ENCODE data around the gene AGAP1.

Gene AGAP1

DNA sequence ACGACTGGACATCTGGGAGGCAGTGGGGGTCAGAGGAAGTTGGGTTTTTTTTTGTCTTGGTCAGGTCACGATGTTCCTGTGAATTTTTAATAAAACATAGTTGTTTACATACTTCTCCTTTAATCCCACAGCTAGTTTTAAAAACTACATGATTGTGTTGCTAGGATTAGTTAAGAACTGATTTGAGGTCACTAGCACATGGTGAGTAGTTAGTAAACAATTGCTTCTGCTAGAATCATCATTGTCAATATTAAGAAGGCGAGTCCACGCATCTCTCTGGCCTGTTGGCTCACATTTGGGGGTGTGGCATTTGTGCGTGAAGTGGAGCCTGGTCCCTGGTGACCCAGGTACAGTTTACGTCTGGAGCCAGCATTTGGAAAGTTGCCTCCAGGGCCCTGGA lies 59.4 kb downstream of the AGAP1 start:
- no peak for DNase-seq

DNA sequence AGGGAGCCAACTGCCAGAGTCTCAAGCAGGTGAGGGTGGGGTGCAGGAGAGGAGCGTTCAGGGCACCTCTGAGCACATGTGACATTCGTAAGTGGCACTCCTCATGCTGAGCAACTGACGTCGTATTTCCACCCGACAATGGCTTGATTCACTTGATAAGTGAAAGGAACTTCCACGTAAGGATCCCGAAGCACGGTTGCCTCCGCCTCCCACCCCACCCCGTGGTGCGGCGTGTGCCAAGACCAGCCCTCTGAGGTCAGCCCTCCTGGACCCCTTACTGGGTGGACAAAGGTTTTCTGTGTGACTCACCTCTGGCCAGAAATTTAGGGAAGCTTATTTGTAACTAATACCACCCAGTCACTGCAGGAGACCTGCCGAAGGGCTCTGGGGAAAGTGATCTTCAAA lies 59.9 kb downstream of the AGAP1 start:
- no peak for DNase-seq

DNA sequence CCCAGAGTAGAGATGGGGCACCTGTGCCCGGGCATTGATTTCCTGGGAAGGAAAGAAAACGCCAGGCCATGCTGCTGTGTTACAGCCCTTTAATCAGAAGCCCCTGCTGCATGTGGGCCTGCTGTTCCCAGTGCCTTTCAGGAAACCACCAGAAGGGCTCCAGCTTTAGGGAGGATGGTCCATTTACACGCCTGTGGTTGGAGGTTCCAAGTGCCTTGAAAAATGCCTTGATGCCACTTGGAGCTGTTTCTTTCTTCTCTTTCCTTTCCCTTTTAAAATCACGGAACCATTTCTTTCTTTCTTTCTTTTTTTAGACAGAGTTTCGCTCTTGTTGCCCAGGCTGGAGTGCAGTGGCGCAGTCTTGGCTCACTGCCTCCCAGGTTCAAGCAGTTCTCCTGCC lies 60.5 kb downstream of the AGAP1 start:
- no peak for DNase-seq

DNA sequence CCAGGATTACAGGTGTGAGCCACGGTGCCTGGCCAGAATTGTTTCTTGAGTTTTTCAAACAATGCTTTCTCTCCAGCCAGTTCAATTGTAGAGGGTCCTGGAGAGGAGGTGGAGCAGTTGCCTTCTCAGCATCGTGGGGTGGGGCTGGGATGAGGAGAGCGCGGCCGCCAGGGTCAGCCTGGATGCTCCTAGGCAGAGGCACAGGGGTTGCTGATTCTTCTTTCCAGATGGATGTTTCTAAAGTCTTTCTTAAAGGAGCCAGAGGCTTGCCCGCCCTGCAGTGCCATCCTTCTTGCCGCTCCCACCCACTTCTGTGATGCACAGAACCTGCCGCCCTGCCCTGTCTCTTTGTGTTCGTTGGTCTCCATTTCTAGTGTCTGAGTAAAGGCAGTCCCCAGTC lies 61.1 kb downstream of the AGAP1 start:
- DNase-seq: no peak

DNA sequence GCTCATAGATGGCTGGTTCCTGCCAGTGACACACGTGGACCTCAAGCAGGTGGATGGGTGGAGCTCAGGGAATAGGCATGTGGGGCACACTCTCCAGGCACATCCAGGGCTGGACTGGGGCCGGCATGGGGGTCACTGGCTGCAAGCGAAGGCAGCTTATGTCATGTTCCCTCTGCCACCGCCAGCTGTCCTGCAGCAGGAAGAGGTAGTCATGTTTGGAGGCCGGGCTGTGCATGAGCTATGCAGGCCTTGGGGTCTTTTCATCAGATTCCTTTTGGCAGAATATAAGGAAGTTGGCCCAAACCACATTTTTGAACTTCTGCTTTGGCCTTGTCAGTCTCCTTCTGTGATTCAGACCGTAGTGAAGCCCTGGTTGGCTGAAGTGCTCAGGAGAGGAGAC lies 61.5 kb downstream of the AGAP1 start:
- no peak for DNase-seq

DNA sequence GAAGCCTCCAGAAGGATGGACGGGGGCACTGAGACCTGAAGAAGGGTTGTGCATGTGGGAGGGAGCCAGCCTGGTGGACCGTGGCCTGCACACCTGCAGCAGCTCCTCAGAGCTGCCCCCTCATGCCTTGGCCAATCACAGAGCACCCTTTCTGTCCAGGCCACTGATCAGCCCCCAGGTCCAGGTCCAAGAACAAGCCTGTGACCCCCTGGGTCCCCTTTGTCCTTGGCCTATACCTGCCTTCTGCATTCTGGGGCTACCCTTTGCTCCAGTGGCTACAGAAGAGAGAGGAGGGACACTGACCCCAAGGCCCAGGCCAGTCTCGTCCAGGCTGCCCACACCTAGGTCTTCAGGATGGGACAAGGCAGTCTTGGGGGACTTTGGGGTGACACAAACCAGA lies 62.2 kb downstream of the AGAP1 start:
- DNase-seq: no peak

DNA sequence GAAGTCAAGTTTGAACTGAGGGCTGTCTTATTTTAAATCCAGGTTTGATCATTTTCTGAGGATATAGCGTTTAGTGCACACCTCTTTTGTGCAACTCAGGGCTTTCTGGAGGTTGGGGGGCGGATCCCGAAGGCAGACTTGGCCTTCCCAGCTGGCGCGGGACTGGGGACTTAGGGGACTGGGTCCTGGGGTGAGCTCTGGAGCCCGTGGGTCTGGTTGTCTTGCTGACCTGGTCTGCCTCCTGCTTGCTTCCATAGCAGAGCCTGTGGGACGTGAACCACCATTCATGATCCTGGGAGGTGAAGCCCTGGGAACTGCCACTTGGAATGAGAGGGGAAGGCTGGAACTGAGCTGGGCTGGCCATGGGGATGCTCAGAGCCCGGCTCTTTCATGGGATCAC lies 63.1 kb downstream of the AGAP1 start:
- DNase-seq: no peak

DNA sequence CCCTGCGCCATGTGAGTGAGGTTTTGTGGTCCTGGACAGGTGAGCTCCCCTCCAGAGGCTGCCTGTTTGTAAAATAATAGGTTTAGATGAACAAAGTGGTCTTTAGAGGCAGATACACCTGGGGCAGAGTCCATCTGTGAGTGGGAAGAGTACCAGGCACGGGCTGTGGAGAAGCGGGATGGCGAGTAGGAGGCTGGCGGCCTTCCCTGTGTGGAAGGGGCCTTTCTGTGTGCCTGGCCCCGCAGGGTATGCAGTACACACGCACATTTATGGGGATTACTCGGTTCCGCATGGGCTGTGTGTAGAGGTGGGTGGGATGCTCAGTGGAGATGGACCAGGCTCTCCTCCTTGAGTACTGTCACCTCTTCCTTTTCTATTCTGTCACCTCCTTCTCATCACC lies 64.1 kb downstream of the AGAP1 start:
- DNase-seq: no peak

DNA sequence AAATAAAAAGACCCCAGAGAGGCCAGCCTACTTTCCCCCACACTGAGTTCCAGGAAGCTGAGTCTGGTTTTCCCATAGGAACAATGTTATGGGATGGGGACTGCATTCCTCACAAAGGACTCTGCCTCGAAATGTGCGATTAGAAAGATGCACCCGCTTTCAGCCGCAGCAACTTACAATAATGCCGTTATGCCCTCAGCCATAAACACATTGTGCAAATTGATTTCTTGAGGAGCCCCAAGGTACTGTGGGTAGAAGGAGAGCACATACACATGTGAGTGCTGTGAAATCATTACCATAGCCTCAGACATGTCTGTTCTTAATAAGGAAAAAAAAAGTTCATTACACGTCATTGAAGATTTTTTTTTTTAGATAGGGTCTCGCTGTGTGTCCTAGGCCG lies 64.7 kb downstream of the AGAP1 start:
- no peak for DNase-seq

DNA sequence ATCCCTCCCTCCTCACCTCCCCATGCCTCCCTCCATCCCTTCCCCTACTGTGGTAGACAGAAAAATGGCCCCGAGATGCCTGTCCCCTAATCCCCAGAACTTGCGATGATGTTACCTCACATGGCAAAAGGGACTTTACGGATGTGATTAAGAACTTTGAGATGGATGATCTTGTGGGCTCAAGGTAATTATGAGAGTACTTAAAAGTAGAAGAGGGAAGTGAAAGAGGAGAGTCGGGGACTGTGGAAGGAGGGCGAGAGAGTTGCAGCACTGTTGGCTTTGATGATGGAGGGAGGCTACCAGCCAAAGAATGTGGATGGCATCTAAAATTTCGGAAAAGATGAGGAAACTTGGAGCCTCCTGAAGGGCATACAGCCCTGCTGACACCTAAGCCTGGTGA lies 66.5 kb downstream of the AGAP1 start:
- DNase-seq: no peak

DNA sequence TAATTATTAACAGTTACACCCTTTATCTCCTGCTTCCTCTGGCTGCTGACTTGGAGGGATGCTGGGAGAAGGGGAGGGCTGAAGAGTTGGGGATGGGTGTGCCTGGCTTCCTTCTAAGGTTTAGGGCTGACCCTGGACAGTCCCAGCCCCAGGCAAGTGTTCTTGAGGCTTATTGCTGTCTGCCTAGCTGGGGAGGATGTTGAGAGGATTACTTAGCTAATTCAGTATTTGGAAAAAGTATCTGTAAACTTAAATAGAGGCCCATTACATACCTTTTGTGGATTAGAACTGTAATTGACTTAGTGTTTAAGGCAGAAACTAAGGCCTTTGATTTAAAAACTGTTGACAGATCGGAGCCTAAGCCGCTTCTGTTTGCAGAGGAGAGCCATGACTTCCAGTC lies 67.6 kb downstream of the AGAP1 start:
- DNase-seq: no peak

DNA sequence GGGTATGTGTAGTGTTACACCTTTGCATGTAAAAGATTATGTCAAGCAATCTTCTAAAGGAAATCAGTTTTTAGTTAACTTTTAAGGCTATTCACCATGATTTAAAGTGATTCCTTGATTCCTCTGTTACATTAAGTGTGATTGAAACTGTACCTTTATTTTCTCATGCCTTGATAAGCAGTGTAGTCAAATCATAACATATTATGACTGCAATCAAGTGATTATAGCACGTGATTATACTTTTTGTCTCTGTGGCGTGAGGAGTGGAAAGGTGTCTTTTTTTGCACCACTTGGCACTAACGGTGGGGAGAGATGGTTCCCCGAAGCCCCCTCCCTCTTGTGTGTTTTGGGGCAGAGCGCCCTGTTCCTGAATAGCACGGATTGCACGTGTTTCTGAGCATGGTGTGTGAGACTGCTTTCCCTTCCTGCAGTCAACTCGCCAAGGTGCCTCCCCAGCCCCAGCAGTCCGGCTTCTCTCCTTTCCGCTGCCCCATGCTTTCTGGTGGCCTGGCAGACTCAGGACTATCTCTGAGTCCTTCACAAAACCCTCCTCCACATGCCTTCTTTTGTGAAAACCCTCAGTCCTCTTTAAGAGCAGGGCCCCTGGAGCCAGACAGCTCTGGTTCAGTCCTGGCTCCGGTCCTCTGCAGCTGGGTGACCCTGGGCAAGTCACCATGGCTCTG lies 68.4 kb downstream of the AGAP1 start:
- DNase-seq: no peak

DNA sequence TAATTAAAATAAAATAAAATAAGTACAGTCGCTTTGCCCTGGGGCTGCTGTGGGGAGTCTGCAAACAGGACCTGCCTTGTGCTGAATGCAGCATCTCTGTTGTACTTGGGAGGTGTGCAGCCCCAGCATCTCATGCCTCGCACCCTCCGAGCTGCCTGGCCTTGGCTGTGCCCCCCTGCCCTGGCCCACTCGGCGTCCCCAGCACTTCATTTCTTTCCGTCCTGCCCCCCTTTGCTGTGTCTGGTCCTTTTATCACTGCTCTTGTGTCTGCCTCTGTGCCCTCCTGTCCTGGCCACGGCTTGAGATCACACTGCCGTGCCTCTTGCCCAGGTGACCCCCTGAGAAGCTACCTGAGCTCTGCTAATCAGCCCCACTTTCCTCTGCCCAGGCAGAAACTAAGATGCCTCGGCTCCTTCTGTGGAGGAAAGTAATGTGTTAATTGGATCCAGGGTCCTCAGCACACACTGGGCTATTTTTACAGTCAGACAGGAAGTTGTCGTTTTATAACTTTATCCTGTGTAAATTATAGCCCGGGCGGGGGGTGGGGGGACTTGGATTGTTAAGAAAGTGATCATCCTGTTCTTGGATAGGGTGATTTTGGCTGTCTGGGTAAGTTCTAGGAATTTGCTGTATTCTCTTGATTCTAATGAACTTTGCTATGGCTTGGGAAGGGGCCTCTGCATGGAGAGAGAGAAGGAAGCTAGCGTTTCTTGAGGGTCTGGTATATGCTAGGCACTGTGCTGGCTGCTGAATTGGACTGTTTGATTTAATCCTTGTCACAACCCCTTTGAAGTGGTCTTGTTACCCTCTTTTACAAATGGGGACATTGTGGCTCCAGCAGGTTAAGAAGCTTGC lies 69.4 kb downstream of the AGAP1 start:
- no peak for DNase-seq

DNA sequence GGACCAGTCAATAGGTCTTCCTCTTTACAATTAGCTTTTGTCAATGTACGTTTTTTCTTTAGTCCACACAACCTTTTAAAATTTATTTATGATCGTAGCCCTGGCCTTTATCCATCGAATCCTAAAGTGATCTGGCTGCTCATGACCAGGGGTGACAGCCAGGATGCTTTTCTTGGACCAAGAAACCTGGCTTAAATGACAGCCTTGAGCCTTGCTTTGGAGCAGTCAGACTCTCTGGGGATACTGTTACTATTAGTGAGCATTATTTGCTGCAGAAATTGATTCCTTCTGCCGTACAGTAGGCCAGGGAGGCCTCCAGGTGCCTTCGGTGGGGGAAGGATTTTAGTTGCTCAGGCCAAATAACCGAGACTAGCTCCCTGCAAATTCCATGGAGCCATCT lies 70.2 kb downstream of the AGAP1 start:
- DNase-seq: no peak

DNA sequence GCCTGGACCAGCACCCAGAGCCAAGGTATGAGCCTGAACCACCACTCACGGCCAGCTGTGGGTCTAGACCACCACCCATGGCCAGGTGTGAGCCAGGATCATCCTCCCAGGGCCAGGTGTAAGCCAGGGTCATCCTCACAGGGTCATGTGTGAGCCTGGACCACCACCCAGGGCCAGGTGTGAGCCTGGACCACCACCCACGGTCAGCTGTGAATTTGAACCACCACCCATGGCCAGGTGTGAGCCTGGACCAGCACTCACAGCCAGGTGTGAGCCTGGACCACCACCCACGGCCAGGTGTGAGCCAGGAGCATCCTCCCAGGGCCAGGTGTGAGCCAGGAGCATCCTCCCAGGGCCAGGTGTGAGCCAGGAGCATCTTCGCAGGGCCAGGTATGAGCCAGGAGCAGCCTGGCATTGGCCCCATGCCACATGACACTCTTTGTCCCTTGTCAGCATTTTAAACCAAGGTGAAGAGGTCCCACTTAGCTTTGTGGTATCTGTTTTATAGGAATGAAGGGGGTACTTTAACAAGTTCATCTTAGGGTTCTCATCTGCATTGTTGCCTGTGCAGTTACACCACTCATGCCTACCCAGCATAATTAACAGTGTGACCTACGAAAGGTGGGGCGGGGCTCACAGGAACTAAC lies 71.2 kb downstream of the AGAP1 start:
- no peak for DNase-seq

DNA sequence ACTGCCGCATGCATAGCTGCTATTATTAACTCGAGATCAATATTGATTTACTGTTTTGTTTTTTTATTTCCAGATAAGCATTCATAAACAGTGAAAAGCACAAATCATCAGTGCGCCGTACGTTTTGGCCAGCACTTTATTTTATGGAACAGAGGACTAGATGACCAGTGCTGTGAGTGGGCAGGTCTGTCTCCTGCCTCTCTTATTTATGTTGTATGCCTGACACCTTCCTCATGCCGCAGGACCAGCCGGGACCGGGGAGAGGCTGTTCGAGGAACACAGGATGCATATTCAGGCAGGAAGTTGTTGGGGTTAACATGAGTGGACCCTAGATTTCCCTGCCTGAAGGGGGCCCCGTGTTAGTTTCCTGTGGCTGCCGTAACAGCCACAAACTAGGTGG lies 72.6 kb downstream of the AGAP1 start:
- no peak for DNase-seq

DNA sequence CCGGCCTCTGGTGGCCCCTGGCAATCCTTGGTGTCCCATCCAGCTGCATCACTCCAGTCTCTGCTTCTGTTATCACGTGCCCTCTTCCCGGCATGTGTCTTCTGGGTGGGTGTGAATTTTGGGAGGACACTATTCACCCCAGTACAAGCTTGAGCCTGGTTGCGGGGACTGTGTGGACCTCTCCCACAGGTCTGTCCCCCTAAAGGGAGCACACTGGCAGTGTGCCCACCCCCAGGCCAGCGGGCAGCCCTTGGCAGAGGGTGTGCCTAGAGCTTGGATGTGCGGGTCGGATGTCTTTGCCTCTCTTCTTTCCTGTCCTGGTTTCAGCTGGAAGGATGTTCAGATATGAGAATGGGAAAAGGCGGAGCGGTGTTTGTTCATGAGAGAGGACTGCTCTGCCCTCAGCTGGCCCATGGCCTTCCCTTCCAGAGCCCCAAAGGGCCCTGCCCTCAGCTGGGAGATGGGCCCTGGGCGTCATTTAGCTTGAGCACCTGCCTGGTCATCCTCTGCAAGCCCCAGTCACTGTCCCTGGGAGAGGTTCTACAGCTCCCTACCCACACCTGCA lies 73.2 kb downstream of the AGAP1 start:
- DNase-seq: no peak

DNA sequence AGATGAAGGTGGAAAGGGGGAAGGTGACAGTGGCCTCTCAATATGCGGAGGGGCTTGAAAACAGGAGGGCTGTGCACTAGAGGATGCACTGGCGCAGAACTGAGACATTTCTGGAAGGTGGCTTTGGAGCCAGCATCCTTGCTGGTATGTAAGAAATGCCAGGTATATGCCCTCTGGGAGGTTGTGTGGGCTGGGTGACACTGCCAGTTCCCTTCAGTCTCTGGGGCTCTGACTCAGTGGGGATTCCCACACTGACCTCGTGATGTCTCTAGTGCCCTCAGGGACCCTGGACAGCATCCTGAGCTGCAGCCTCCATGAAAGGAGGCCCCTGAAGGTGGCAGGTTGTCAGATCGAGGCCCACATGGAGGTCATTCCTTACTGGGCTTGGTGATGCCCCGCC lies 74.0 kb downstream of the AGAP1 start:
- no peak for DNase-seq

DNA sequence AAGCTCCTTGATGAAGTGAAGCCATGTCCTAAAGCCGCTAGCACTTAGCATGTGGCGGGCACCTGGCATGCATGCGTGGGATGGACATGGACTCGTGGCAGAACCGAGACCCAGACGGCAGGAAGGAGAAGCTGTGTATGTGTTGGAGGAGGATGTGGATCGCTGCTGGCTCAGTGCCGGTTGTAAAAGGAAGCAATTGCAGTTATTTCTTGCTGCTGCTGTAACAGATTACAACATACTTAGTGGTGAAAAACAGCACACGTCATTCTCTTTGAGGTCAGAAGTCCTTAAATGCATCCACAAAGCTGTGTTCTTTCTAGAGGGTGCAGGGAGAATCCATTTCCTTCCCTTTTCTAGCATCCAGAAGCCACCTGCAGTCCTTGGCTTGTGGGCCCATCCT lies 74.6 kb downstream of the AGAP1 start:
- no peak for DNase-seq

DNA sequence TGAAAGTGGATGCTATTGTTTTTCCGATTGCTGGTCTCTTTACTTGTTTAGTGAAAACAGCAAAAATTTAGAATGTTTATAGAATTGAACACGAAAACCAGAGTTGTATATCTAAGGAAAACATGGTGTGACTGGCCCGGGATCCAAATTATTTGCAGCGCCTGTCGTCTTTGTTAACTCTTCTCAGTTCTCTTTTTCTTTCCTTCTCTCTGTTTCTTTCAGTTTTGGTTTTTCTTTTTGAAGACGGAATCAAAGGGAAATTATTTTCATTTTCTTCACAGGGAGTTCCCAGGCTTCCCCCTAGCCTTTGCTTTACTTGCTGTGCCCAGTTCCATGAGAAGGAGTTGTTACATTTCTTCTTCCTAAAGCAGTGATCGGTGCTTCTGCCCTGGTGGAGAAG lies 76.0 kb downstream of the AGAP1 start:
- DNase-seq: no peak

DNA sequence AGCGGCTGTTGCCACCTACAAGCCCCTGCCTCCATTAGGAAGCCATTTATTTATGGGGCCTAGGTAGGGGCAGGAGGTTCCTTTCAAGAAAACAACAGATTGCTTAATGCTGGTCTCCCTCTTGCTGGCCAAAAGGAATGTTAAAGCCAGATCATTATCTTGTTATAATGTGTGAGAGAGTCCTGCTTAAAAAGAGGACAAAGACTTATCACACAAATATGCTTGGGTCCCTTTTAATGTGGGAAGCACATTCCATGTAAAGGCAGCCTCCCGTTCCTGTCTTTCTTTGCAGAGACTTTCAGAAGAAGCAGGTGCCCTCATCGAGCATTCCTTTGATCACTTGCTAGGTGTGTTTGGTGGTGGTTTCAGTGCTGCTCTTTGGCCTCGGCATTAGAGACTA lies 76.4 kb downstream of the AGAP1 start:
- no peak for DNase-seq

DNA sequence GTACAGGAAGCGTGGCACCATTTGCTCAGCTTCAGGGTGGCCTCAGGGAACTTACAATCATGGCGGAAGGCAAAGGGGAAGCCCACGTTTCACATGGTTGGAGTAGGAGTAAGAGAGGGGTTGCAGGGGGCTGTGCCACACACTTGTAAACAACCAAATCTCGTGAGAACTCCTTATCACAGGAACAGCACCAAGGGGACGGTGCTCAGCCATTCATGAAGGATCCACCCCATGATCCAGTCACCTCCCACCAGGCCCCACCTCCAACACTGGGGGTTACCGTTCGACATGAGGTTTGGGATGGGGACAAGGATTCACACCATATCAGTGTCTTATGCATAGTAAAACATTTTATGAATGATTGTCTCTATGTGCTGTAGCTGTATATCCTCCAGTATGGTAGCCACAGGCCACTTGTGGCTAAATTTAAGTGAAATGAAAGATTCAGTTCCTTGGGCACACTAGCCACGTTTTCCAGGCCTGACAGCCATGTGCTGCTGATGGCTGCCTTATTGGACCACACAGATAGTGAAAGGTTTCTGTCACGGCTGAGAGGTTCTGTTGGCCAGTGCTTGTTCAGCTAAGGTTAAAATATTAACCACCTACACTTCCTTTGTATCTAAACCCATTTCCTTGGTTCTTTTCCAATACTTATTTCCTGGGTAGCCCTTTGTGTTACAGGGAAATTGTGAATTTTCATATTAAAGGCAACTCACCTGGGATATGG lies 77.3 kb downstream of the AGAP1 start:
- DNase-seq: no peak

DNA sequence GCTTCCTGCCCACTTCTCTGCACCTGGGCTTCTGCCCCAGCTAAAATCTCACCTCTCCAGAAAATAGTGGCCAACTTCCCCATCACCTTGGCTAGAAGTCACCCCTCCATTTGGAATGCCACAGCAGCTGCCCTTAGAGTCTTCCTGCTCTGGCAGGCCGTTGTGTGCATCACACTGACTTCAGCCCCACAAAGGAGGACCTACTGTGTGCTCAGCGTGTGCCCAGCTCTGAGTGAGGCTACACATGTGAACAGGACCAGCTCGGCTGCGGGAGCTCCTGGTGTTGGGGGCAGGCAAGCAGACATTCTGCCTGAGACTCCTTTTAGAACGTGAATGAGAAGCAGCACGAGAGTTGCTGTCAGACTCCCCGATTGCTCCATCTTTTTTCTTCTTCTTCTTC lies 78.7 kb downstream of the AGAP1 start:
- no peak for DNase-seq
